Fibroblast of lung (primary cell): Measurements from ENCODE around the gene DNMT3A. TPM values are rescaled to one million over a fixed set of nuclear protein-coding genes. Genes with fewer than 3 reads are reported as not detected.

ENCODE experiments used
- DNase-seq, 2 donors: peaks; one replicate each; pipeline versions ENCODE4 v3.0.0 to v3.0.0-alpha.2; 2010; ENCODE audit warnings: low read depth in 2 of 2
- H2AFZ ChIP-seq: 2 replicates; pipeline ENCODE4 v1.5.1; 2012; ENCODE audit warnings: low read length, control low read depth, inconsistent platforms
- H3K27ac ChIP-seq: 2 replicates; pipeline ENCODE4 v1.5.1; 2011; ENCODE audit warnings: low read length, control low read depth; ENCODE audit not compliant: insufficient read depth
- H3K27me3 ChIP-seq: 2 replicates; pipeline ENCODE4 v1.5.1; 2011; ENCODE audit warnings: mild to moderate bottlenecking, low read length; ENCODE audit not compliant: control insufficient read depth, insufficient read depth
- H3K36me3 ChIP-seq: 2 replicates; pipeline ENCODE4 v1.5.1; 2011; ENCODE audit warnings: low read length; ENCODE audit not compliant: control insufficient read depth, insufficient read depth
- H3K4me1 ChIP-seq: 2 replicates; pipeline ENCODE4 v1.5.1; 2011; ENCODE audit warnings: low read length; ENCODE audit not compliant: control insufficient read depth, insufficient read depth; ENCODE audit errors: extremely low read depth
- H3K4me2 ChIP-seq: 2 replicates; pipeline ENCODE4 v1.5.1; 2011; ENCODE audit warnings: low read length, control low read depth; ENCODE audit not compliant: insufficient read depth; ENCODE audit errors: extremely low read depth
- H3K4me3 ChIP-seq, 4 experiments: fragments of 200-600 bp in 1 of 4; sonication (generic) in 1 of 4; replicated peaks in 1 of 4; 2 replicates each; pipeline ENCODE4 v1.5.1; 2011 to 2016; ENCODE audit warnings: low read length in 4 of 4, low read depth in 3 of 4, mild to moderate bottlenecking in 3 of 4, control low read depth in 2 of 4, inconsistent platforms in 1 of 4, mixed read lengths in 1 of 4; ENCODE audit not compliant: insufficient read depth in 1 of 4; ENCODE audit errors: control extremely low read depth in 1 of 4
- H3K79me2 ChIP-seq: 2 replicates; pipeline ENCODE4 v1.5.1; 2012; ENCODE audit warnings: mild to moderate bottlenecking, low read length, inconsistent platforms; ENCODE audit not compliant: control insufficient read depth, insufficient read depth
- H3K9ac ChIP-seq: 2 replicates; pipeline ENCODE4 v1.5.1; 2011; ENCODE audit warnings: mild to moderate bottlenecking, low read length, control low read depth; ENCODE audit not compliant: insufficient read depth
- H3K9me3 ChIP-seq: 2 replicates; pipeline ENCODE4 v1.5.1; 2012; ENCODE audit warnings: low read depth, low read length; ENCODE audit not compliant: control insufficient read depth, insufficient read depth
- H4K20me1 ChIP-seq: 2 replicates; pipeline ENCODE4 v1.5.1; 2011; ENCODE audit warnings: low read length; ENCODE audit not compliant: control insufficient read depth, insufficient read depth; ENCODE audit errors: extremely low read depth
- EZH2 ChIP-seq: IDR thresholded peaks from 2 replicates; pipeline ENCODE4 v1.5.1; 2012; ENCODE audit warnings: low read length, control low read depth, mild to moderate bottlenecking; ENCODE audit errors: missing control alignments
- polyA plus RNA-seq, 2 donors: library from polyadenylated mRNA; depleted of rRNA in 1 of 2; stranded (reverse) in 1 of 2; unstranded in 1 of 2; fragments of >200 nt; gene quantifications; 2 replicates each; pipeline ENCODE4 v1.2.1, GENCODE V29; 2011 to 2012; ENCODE audit warnings: missing spikeins in 1 of 2
- total RNA-seq: library from RNA; depleted of rRNA; stranded (reverse); fragments of >200 nt; gene quantifications from 2 replicates; pipeline ENCODE4 v1.2.1, GENCODE V29; 2014
- TF ChIP-seq, protein P1 (sequence below), 2 donors: IDR thresholded peaks in 1 of 2; conservative IDR thresholded peaks in 1 of 2; 1 replicate in 1 of 2; 2 replicates in 1 of 2; pipeline ENCODE4 v1.5.1; 2011 to 2012; ENCODE audit warnings: low read length in 2 of 2, control low read depth in 1 of 2, inconsistent platforms in 1 of 2, low read depth in 1 of 2, mild to moderate bottlenecking in 1 of 2

The DNMT3A gene
- total and polyA plus RNA-seq, 2 donors (not counting 1 experiment from before 2014, with no cell fraction given), result 3.6 to 19.7 TPM

DNA sequence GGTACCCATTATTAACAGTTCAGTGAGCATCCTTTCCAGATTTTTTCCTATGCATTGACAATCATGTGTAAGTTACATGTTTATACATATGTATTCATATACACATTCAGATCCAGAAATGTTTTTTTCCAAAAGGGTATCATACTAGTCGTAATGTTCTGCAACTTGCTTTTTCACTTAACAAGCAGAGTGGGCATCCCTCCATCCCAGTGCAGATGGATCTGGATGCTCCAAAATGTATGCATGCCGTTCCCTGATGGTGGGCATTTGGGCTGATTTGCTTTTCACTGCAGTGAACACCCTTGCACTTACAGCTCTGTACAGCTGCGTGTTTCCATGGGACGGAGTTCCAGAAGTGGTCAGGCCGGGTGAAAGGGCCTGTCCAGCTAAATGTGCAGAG, 57.0 kb downstream of the DNMT3A start:
- Histone ChIP-seq H3K27me3 (no peaks in the 10 kb centered on the region), H3K4me2 (no peak overlapping the region), H3K4me3 (no peak overlapping the region), H3K9ac (no peak overlapping the region), H4K20me1 (no peaks in the 10 kb centered on the region), H3K36me3 (peaks cover 1% of the 10 kb centered on the region), H2AFZ (no peak overlapping the region), H3K79me2 (no peaks in the 10 kb centered on the region), H3K4me1 (no peaks in the 10 kb centered on the region), H3K27ac (no peak overlapping the region), H3K9me3 (no peaks in the 10 kb centered on the region)
- no peak for DNase-seq
- no peak for TF ChIP-seq EZH2
- TF ChIP-seq, protein P1, sequence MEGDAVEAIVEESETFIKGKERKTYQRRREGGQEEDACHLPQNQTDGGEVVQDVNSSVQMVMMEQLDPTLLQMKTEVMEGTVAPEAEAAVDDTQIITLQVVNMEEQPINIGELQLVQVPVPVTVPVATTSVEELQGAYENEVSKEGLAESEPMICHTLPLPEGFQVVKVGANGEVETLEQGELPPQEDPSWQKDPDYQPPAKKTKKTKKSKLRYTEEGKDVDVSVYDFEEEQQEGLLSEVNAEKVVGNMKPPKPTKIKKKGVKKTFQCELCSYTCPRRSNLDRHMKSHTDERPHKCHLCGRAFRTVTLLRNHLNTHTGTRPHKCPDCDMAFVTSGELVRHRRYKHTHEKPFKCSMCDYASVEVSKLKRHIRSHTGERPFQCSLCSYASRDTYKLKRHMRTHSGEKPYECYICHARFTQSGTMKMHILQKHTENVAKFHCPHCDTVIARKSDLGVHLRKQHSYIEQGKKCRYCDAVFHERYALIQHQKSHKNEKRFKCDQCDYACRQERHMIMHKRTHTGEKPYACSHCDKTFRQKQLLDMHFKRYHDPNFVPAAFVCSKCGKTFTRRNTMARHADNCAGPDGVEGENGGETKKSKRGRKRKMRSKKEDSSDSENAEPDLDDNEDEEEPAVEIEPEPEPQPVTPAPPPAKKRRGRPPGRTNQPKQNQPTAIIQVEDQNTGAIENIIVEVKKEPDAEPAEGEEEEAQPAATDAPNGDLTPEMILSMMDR (conservative IDR thresholded peaks at IDR 0.05 in 1 of 2, IDR thresholded peaks at IDR 0.05 in 1 of 2; ENCODE audit: low read depth in 1 of 2, low read length in 2 of 2), result no peak

DNA sequence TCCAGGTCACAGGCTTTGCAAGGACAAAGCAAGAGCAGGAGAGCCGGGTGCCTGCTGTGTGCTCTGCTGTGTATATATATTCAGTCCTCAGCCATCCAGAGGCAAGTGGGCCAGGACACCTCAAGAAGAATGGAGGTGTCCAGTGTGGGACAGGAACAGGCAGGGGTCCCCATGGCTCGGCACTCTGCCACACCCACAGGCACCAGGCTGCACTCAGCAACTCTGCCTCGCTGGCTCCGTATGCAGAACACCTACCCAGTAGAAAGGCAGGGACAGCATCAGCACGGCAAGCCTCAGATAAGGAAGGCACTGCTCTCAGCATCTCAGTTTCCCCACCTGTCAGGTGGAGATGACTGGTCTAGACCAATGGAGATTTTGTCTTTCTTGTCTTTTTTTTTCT, 57.8 kb downstream of the DNMT3A start:
- Histone ChIP-seq H3K9ac (no peak overlapping the region), H3K79me2 (no peaks in the 10 kb centered on the region), H3K4me3 (no peak overlapping the region), H4K20me1 (no peaks in the 10 kb centered on the region), H3K4me1 (peaks cover 3% of the 10 kb centered on the region), H3K27me3 (no peaks in the 10 kb centered on the region), H3K9me3 (no peaks in the 10 kb centered on the region), H3K36me3 (peaks cover 1% of the 10 kb centered on the region), H3K4me2 (no peak overlapping the region), H3K27ac (no peak overlapping the region), H2AFZ (no peak overlapping the region)
- TF ChIP-seq EZH2, result no peak
- TF ChIP-seq, protein P1 (conservative IDR thresholded peaks at IDR 0.05 in 1 of 2, IDR thresholded peaks at IDR 0.05 in 1 of 2; ENCODE audit: low read depth in 1 of 2, low read length in 2 of 2), result no peak
- no peak for DNase-seq

DNA sequence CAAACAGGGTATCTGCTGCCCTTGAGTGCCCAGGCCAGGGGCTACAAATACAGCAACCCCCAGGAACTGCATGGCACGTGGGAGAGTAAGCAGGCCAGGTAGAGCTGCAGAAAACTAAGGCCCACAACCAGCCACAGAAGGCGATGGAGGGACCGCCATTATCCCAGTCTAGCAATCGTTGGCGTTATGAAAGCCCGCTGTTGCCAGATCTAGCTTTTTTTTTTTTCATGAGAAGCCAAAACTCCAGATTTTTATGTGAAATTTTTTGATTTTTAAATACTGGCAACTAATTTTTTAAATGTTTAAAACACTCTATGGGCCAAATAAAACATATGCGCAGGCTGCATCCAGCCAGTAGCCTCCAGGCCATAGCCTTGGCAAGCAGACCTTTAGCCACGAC, 59.8 kb downstream of the DNMT3A start:
- no peaks in the 10 kb centered on the region for H3K27me3 ChIP-seq
- TF ChIP-seq, protein P1 (conservative IDR thresholded peaks at IDR 0.05 in 1 of 2, IDR thresholded peaks at IDR 0.05 in 1 of 2; ENCODE audit: low read depth in 1 of 2, low read length in 2 of 2), result no peak
- TF ChIP-seq EZH2, result no peak
- H3K36me3 ChIP-seq, result peaks cover 1% of the 10 kb centered on the region
- H3K4me1 ChIP-seq, result peaks cover 5% of the 10 kb centered on the region
- no peaks in the 10 kb centered on the region for H4K20me1 ChIP-seq
- no peak for DNase-seq
- H3K9ac ChIP-seq, result no peak overlapping the region
- H3K9me3 ChIP-seq, result no peaks in the 10 kb centered on the region
- H2AFZ ChIP-seq, result no peak overlapping the region
- H3K27ac ChIP-seq, result no peak overlapping the region
- H3K4me2 ChIP-seq, result no peak overlapping the region
- no peaks in the 10 kb centered on the region for H3K79me2 ChIP-seq
- no peak overlapping the region for H3K4me3 ChIP-seq
